Activated CD8-positive, alpha-beta T cell treated with anti-CD3 and anti-CD28 coated beads for 36 hours (primary cell): ENCODE results near the gene TNIK. TPM values are rescaled to one million over a fixed set of nuclear protein-coding genes. Genes with fewer than 3 reads are reported as not detected.

Source experiments
- ATAC-seq: fragments of 200-7000 bp; cut with Tn5 transposase; one replicate; pipeline ENCODE4 v1.10.0; 2021; ENCODE audit warnings: mild to moderate bottlenecking, moderate library complexity
- CTCF ChIA-PET: fragments of 350-600 bp; sonication (Branson Sonifier 250); formaldehyde crosslinking; loops from one replicate; lab custom pipeline; 2021; ENCODE audit warnings: antibody characterized with exemption; lab: Charles Lee
- POLR2A ChIA-PET: fragments of 350-600 bp; sonication (Branson Sonifier 250); formaldehyde crosslinking; loops from one replicate; lab custom pipeline; 2021; ENCODE audit warnings: antibody characterized with exemption; lab: Charles Lee
- DNase-seq: peaks from one replicate; pipeline ENCODE4 v3.0.0-alpha.2; 2020
- H3K27ac Mint-ChIP-seq: one replicate; pipeline ENCODE4 v1.8.0; 2021; ENCODE audit warnings: mild to moderate bottlenecking, mixed read lengths
- H3K27me3 Mint-ChIP-seq: one replicate; pipeline ENCODE4 v1.8.0; 2021; ENCODE audit warnings: mixed read lengths
- H3K36me3 Mint-ChIP-seq: one replicate; pipeline ENCODE4 v1.8.0; 2021; ENCODE audit warnings: low read depth, mixed read lengths
- H3K4me1 Mint-ChIP-seq: one replicate; pipeline ENCODE4 v1.8.0; 2021; ENCODE audit warnings: low read depth, mixed read lengths
- H3K4me3 Mint-ChIP-seq: one replicate; pipeline ENCODE4 v1.8.0; 2021; ENCODE audit warnings: mild to moderate bottlenecking, moderate library complexity, mixed read lengths
- H3K9me3 Mint-ChIP-seq: one replicate; pipeline ENCODE4 v1.8.0; 2021; ENCODE audit warnings: mixed read lengths
- intact Hi-C: fragments of 100-400 bp; cut with micrococcal nuclease; formaldehyde crosslinking; loops from one replicate; pipeline ENCODE4 v1.10.0; 2022
- total RNA-seq, 2 experiments: library from RNA; stranded (reverse); gene quantifications; one replicate each; pipeline ENCODE4 v1.2.3, GENCODE V29; 2021
- TF ChIP-seq, protein P1 (sequence below): fragments of 200-600 bp; IDR thresholded peaks from one replicate; pipeline ENCODE4 v1.8.0; 2022; ENCODE audit warnings: antibody characterized with exemption, mild to moderate bottlenecking

TNIK gene
- total RNA-seq, 2 experiments from 2014 or later: 25.1 to 28.8 TPM

DNA sequence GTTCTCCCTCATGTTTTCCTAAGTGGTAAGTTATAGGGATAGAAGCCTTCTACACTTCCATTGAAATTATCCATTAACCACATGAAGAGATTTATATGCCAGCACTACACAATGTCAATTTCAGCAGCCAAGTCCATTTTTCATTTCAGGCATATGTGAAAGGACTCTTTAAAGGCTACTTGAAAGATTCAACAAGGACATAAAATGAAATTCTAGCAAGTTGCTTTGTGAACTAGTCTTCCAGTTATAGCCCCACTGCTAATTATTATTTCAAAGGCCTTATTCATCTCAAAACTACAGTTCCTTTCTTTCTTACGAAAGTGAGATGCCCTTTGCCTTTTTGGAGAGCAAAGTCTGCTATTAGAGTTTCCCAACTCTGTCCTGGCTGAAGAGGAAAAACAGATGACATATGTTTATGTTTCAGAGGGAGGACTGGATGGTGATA, 367.7 kb downstream of the TNIK start:
- intact Hi-C loops: no loop called here
- Mint-ChIP-seq H3K9me3 (no peaks in the 10 kb centered on the region), H3K4me1 (no peaks in the 10 kb centered on the region), H3K4me3 (no peak overlapping the region), H3K36me3 (peaks cover 11% of the 10 kb centered on the region), H3K27ac (no peak overlapping the region), H3K27me3 (no peaks in the 10 kb centered on the region)
- DNase-seq (no peak), ATAC-seq (no peak)
- POLR2A ChIA-PET: no interaction called here
- CTCF ChIA-PET: no interaction called here
- TF ChIP-seq, protein P1, sequence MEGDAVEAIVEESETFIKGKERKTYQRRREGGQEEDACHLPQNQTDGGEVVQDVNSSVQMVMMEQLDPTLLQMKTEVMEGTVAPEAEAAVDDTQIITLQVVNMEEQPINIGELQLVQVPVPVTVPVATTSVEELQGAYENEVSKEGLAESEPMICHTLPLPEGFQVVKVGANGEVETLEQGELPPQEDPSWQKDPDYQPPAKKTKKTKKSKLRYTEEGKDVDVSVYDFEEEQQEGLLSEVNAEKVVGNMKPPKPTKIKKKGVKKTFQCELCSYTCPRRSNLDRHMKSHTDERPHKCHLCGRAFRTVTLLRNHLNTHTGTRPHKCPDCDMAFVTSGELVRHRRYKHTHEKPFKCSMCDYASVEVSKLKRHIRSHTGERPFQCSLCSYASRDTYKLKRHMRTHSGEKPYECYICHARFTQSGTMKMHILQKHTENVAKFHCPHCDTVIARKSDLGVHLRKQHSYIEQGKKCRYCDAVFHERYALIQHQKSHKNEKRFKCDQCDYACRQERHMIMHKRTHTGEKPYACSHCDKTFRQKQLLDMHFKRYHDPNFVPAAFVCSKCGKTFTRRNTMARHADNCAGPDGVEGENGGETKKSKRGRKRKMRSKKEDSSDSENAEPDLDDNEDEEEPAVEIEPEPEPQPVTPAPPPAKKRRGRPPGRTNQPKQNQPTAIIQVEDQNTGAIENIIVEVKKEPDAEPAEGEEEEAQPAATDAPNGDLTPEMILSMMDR: no peak

DNA sequence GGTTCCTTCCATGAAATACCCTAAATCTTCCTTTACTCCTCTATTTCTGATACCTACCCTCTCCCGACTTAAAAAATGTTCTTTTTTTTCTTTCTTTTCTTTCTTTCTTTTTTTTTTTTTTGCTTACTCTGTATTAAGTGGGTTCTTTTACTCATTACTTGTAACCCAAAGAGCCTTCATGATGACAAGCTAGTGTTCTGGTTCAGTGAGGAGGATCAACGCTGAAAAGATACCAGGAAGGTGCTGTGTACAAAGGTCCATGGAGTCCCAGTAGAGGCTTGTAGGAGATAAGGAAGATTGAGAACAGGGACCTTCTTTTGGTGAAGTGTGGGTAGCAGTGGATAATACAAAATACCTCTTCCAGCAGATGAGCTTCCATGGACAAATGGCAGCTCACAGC, 369.9 kb downstream of the TNIK start:
- DNase-seq (no peak), ATAC-seq (no peak)
- H3K4me1 Mint-ChIP-seq: no peaks in the 10 kb centered on the region
- no peaks in the 10 kb centered on the region for H3K27me3 Mint-ChIP-seq
- no peaks in the 10 kb centered on the region for H3K9me3 Mint-ChIP-seq
- H3K27ac Mint-ChIP-seq: no peak overlapping the region
- intact Hi-C loops: no loop called here
- CTCF ChIA-PET: interaction anchor here (1.1 to 1.8 kb wide), 2 partner anchors 13 to 57 kb away, joined by 3 to 5 read pairs; no protein-coding TSS in a partner anchor
- no peak overlapping the region for H3K4me3 Mint-ChIP-seq
- POLR2A ChIA-PET: interaction anchor here (1.5 kb wide), 1 partner anchor 11 kb away, joined by 5 read pairs; no protein-coding TSS in a partner anchor
- peaks cover 12% of the 10 kb centered on the region for H3K36me3 Mint-ChIP-seq
- TF ChIP-seq, protein P1: no peak

DNA sequence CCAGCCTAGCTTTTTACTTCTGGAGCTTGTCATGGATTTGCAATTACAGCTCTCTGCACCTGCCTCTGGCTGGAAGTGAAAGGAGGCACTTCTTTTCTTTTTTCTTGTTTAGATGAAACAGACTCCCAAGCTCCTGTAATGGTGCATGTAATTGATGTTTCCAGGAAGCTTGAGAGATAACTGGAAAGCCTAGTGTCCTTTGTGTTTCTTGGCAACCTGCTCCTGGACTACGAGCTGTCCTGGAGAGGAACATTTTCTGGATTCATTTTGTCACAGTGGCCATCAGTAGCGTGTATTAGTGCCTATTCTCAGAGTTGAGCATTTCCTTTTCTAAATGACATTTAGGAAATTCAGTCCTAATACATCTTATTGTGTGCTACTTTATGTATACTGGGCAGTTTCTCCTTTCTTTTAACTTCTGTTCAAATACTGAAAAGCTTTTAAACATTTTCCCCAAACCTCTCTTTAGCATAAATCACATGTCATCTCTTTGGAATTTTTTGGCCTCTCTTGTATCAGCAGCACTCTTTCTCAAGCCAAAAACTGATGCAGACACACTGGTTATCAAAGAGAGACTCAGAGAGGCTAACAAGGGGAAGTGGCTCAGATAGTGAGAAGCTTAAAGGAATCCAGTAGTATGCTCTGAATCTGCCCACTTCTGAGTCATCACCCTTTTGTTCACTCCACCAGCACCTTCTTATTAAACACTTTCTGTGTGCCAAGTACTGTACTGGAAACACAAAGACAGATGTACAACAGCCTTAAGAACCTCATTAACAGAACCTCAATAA, 371.0 kb downstream of the TNIK start:
- no peak overlapping the region for H3K4me3 Mint-ChIP-seq
- DNase-seq (no peak), ATAC-seq (peak; percentile 61)
- peaks cover 11% of the 10 kb centered on the region for H3K36me3 Mint-ChIP-seq
- ChIA-PET POLR2A (no interaction called here), CTCF (no interaction called here)
- no peaks in the 10 kb centered on the region for H3K27me3 Mint-ChIP-seq
- H3K4me1 Mint-ChIP-seq: no peaks in the 10 kb centered on the region
- TF ChIP-seq, protein P1: no peak
- H3K9me3 Mint-ChIP-seq: no peaks in the 10 kb centered on the region
- intact Hi-C loops: no loop called here
- no peak overlapping the region for H3K27ac Mint-ChIP-seq

DNA sequence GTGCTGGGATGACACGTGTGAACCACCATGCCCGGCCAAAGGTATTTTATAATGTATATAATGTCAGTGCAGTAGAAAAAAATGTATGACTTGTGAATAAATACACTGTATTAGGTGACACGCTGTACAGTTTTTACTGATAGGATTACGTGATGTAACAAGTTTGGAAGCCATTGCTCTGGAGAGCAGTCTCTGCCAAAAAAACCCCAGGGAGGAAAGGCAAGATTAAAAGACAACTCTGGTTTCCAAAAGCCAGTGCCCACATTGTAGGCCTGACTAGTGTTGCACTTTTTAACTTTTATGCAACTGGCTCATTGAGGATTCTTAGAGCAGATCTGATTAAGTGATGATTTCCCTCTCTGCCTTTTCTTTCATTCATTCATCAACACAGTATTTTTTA, 371.7 kb downstream of the TNIK start:
- Mint-ChIP-seq H3K36me3 (peaks cover 10% of the 10 kb centered on the region), H3K27ac (no peak overlapping the region), H3K4me1 (no peaks in the 10 kb centered on the region)

DNA sequence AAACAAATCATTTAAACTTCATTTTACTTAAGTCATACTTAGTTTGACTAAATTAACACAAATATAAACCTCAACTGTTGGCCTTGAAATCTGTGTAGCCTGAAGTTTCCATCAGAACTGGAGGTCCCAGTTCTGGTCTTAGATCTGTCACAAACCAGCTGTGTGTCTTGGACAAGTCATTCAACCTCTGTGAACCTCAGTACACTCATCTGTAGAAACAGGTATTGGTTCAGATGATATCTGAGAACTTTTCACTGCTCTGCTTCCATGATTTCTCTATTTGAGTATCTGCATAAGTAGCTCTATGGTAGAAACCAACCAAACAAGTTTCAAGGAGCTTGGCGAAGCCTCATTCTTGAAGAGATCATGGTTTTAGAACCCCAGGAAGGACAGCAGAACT, 373.3 kb downstream of the TNIK start:
- intact Hi-C loops: no loop called here
- Mint-ChIP-seq H3K27ac (no peak overlapping the region), H3K27me3 (no peaks in the 10 kb centered on the region), H3K4me1 (no peaks in the 10 kb centered on the region), H3K9me3 (no peaks in the 10 kb centered on the region), H3K36me3 (peaks cover 16% of the 10 kb centered on the region), H3K4me3 (no peak overlapping the region)
- no peak for DNase-seq
- ChIA-PET CTCF (no interaction called here), POLR2A (no interaction called here)
- TF ChIP-seq, protein P1: no peak
- ATAC-seq: no peak

More for the DNA sequence above, 371.7 kb downstream of the TNIK start:
- intact Hi-C loops: no loop called here
- H3K9me3 Mint-ChIP-seq: no peaks in the 10 kb centered on the region
- no peak for DNase-seq
- no peak overlapping the region for H3K4me3 Mint-ChIP-seq
- no peak for ATAC-seq
- ChIA-PET POLR2A (no interaction called here), CTCF (no interaction called here)
- TF ChIP-seq, protein P1: no peak
- no peaks in the 10 kb centered on the region for H3K27me3 Mint-ChIP-seq
